GM11168 (cell line): ENCODE results near the gene ICAM4.
"Not testable (repeated sequence)": the region's sequence is repeated elsewhere in the genome, so short reads cannot be mapped to it uniquely, and the experiment has no call there.

Experiments used
- in situ Hi-C: fragments of 300-500 bp; cut with MboI; formaldehyde crosslinking; loops from one replicate; pipeline ENCODE4 v1.12.0; 2022; ENCODE audit warnings: low sequenced_read_pairs; ENCODE audit not compliant: unreplicated experiment

The ICAM4 gene

DNA sequence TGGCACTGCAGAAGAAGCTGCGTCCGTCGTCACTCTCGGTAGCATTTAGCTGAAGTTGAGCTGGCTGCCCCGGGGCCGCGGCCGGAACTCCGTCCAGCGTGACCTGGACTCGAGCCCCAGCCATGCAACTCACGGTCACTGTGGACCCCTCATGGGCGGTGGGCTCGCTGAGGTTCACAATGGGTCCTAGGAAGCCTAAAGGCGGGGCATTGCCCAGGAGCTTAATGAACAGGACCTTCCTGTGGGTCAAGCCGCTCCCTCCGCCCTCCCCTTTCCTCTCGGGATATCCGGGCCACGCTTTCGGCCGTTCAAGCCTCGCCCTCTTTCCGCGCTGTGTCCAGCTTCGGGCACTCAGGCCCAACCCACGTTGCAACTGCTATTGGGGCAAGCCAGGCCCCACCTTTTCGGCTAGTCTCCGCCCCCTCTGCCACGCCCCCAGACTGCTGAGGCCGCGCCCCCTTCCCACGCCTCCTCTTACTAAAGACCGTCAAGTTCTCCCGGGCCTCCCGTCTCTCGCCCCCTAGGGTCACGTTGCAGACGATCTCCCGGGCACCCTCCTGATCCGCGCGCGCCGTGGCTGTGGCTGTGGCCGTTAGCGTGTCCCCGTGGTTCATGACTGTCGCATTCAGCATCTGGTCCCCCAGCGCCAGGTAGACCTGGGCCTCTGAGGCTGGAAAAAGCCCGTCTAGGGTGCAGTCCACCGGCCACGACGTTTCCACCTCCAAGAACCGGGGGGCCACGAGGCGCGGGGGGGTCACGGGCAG, 48.0 kb downstream of the ICAM4 start:
- in situ Hi-C loops, result no loop called here

- in situ Hi-C loops, result no loop called here
Observed at GRCh38 chr19:10335352-10335985, 48.7 kb downstream of the ICAM4 start.

- in situ Hi-C loops, result not testable (repeated sequence)
Observed at GRCh38 chr19:10336725-10337124, 50.0 kb downstream of the ICAM4 start.
